Stimulated activated CD4-positive, alpha-beta T cell treated with anti-CD3 and anti-CD28 coated beads, Interleukin-4, amount 100 ng/mL, for 48 hours (primary cell): Measurements from ENCODE around the gene SEMA5B.
A peak's percentile ranks its signal among the peaks of the same experiment; 100 is the strongest.

Experiments
- DNase-seq, 2 donors: peaks; one replicate each; pipeline ENCODE4 v3.0.0-alpha.2; 2020; ENCODE audit warnings: low read depth in 2 of 2

Gene SEMA5B

GRCh38 chr3:123027292-123028232 lies at the start of gene SEMA5B:
SEMA5B (minus strand) TSS chr3:123027763; CDS start chr3:122961263, 66,500 bp downstream.
- no peak for DNase-seq

DNA sequence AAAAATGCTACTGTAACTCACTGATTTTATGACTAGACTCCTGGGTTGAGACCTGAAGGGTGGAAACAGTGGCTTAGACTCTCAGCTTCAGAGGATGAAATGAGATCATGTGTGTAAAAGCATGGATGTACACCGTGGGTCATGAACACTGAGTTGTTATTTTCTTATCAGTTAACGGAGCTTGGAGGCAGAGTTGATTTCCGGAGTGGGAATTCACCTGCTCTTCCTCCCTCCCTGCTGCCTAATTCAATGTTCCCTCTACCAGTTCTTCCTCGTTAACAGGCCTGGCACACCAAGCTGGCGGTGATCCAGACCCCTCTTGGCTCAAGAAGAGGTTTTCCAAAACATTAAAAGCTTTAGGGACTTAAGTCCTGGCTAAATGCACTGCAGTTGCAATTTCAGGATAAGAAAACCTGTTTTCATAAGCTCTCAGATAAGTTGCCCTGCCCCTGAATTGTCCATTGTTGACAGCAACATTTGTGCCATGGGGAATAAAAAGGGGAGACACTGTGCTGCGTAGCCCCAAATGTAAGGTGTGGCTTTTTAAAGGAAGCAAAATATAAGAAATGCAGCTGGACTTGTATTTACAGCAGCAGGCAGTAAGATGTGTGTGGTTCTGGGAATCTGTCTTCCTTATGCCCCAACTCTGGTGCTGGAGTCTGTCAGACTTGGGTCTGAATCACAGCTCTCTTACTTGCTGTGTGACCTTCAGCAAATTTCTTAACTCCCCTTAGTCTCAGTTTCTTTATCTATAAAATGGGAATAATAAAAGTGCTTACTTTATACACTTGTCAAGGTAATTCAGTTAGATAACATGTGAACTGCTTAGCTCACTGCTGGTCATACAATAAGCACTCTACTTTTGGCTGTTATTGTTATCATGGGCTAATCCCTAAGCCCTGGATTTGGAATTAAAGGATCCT lies 49.2 kb upstream of the SEMA5B start:
- no peak for DNase-seq

GRCh38 chr3:123076112-123076495 lies 48.5 kb upstream of the SEMA5B start:
- no peak for DNase-seq

GRCh38 chr3:123075359-123075758 lies 47.8 kb upstream of the SEMA5B start:
- DNase-seq, result no peak

GRCh38 chr3:123072564-123072963 lies 45.0 kb upstream of the SEMA5B start:
- DNase-seq, result no peak

GRCh38 chr3:123072152-123072551 lies 44.6 kb upstream of the SEMA5B start:
- no peak for DNase-seq

DNA sequence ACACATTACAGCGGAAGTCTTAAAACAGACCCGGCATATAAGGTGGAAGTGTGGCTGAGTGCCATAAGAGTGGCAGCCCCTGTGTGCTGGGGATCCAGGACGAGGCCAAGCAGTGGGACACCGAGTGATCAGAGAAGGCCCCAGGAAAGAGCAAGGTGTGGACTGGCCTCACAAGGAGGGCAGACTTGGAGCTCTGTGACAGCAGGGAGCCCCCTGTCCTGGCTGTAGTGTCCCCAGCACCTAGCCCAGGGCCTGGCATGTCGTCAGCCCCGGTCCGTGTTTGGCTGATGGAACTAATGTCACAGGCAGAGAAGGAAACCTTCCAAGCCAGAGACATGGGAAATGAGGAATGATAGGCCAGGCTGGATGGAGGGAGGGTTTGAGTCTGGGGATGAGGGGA lies 44.0 kb upstream of the SEMA5B start:
- DNase-seq, result no peak

DNA sequence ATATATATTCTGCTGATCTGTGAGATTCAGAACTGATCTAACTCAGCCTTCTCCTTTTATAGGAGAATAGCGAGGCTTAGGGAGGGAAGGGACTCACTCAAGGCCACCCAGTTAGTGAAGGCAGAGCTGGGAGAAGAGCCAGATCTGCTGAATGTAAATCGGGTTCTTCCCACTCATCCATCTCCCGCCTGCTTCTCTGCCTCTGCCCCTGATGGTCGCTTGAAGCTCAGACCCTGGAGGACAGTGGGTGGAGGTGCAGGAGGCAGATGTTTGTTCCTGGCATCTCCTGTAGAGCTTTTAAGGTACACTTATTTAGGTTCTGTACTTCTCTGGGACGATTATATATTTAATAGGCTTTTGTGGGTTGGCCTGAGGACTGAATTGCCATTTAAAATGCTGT lies 43.6 kb upstream of the SEMA5B start:
- DNase-seq, result no peak

DNA sequence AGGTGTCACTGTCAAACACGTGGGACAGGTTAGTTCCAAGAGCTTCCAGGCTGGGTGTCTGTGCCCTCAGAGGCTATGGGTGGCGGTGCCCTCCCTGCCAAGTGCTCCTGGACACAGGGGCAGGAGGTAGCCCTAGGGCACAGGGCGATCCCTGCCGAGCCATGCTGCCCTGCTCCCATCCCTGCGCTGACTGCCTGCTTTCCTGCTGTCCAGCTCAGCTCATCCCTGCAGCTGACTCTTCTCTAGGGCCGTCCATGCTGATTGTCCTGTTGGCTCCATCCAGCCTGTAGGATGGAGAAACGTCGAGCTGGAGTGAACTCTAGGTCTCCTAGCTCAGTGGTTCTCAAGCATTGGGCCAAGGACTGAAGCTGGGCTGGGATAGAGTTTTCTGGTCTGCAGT lies 42.9 kb upstream of the SEMA5B start:
- no peak for DNase-seq

DNA sequence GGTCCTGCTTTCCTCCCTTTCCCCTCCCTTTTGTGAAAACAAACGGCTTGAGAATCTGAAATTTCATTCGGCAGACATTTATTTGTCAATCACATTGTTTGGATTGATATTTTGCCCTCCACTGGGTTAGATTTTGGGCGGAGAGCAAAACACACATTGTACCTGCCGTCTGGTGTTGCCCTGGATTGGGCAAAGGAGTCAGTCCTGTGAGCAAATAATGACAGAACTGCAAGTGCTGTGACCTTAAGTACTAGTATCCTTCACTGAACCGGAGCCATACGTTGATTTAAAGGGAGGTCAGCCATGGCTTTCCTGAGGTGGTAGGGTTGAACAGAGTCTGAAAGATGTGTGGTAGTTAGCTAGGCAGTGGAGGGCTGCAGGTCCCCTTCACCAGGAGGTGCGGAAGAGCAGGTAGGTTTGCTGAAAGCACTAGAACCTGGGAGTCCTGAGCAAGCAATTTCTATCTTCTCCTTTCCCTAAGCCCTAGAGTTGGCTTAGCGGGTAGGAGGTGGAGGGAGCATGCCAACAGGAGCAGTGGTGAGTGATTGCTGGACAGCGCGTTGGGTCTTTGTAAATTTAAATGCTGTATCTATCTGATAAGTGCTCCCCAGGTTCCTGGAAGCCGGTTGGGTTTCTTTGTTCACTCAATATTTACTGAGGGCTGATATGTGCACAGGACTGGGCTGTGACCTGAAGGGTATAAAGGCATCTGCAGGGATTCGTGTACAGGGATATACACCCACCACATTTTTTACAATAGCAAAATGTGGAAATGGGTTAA lies 41.2 kb upstream of the SEMA5B start:
- DNase-seq, result no peak

- DNase-seq, result no peak
Observed at GRCh38 chr3:123067689-123068600, 40.4 kb upstream of the SEMA5B start.

DNA sequence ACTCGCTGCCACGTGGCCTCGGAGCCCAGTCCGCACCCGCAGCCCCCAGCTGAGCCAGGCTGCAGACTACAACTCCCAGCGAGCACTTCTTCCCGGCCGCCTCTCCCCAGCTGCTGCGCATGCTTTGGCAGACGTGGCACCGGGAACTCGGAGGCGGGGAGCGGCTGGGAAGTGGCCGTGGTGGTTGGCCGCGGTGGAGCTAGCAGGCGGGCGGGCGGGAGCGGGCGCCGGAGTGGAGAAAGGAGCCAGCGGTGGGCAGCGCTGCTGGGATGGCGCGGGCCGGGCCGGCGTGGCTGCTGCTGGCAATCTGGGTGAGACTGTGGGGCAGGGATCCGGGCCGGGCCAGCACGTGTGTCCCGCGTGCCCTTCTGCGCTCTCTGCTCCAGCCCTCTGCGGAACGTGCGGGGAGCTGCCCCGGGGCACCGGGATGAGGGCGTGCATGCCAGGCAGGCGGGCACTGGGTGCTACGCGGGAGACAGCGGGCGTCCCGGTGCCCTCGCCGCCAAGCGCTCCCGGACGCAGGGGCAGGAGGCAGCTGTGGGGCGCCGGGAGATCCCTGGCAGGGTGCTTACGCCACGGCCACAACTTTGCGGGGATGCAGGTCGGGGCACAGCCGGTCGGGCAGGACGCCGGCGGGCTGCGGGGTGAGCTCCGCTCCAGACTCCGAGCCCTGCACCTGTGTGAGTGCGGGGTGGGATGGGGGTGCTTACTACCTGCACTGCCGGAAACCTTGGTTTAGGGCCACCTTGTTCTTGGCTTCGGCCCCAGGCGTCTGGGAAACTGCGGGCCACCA lies 39.5 kb upstream of the SEMA5B start, which contains the start of gene PDIA5:
Gene PDIA5 (plus strand): TSS at position 130 of the 793 bp plus-strand sequence. CDS start 140 bp downstream, at position 270.
- DNase-seq, result peak; percentile 70 to 77

DNA sequence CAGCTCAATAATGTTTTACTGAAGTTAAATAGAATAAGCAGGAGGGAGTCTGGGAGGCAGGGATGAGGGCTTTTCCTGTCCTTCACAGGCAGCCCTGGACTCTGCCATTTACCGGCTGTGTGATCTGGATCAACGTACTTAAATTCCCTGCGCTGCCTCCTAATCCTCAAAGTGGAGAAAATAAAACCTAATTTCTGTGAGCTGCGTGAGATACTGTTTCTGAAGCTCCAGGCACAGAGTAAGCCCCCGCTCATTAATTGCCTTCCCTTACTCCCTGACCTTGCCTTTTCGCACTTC lies 39.0 kb upstream of the SEMA5B start:
- DNase-seq, result no peak

DNA sequence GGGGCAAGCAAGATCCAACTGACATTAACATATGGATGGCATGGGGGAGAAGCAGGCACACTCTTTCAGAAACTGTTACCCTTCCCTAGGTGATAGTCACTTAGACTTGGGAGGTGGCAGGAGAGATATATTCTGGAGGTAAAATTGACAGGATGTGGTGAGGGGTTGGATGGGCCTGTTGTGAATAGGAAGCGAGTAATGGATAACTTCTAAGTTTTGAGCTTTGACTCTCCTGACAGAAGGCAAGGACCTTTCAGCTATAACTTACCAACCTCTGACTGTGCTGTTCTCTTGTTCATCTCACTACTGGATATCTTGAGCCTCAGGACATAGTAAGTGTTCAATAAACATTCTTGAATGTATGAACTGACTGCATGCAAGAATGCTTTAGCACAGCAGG lies 37.4 kb upstream of the SEMA5B start:
- DNase-seq, result no peak

DNA sequence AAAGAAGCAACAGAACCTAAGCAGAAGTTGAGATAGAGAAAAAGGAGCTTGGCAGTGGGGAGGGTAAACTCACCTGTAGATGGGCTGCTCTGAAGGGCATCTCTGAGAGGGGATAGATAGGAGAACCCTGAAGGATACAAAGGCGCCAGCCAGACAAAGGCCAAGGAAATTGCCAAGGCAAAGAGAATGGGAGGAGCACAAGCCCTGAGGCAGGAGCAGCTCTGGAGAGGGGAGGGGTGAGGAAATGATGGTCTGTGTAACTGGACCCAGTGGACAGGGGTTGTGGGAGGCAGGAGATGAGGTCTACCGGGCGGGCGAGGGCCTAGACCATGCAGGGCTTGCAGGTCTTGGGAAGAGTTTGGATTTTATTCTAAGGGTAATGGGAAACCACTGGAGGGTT lies 36.9 kb upstream of the SEMA5B start:
- no peak for DNase-seq

- no peak for DNase-seq
Observed at GRCh38 chr3:123063034-123063433, 35.5 kb upstream of the SEMA5B start.

- DNase-seq, result no peak
Observed at GRCh38 chr3:123061856-123062255, 34.3 kb upstream of the SEMA5B start.

DNA sequence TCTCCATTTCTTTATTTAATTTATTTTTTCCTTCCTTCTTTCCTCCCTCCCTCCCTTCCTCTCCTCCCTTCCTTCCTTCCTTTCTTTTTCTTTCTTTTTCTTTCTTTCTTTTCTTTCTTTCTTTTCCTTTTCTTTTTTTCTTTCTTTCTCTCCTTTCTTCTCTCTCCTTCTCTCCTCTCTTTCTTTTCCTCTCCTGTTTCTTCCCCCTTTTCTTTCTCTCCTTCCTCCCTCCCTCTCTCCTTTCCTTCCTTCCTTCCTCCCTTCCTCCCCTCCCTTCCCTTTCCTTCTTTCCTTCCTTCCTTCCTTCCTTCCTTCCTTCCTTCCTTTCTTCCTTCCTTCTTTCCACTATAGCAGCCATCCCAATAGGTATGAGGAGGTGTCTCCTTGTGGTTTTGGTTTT lies 32.5 kb upstream of the SEMA5B start:
- DNase-seq, result no peak

- DNase-seq, result no peak
Observed at GRCh38 chr3:123058505-123058904, 30.9 kb upstream of the SEMA5B start.

GRCh38 chr3:123055352-123055751 lies 27.8 kb upstream of the SEMA5B start:
- no peak for DNase-seq
